KOPT-K1 (cell line): Measurements from ENCODE around the gene MDK.

ENCODE experiments used
- H3K27ac ChIP-seq: fragments of 200-600 bp; sonication (generic); 2 replicates; pipeline ENCODE4 v1.5.1; 2016; ENCODE audit warnings: antibody characterized with exemption, mild to moderate bottlenecking, low read depth, low read length; ENCODE audit not compliant: poor library complexity, severe bottlenecking
- H3K36me3 ChIP-seq: fragments of 200-600 bp; sonication (generic); 2 replicates; pipeline ENCODE4 v1.5.1; 2017; ENCODE audit warnings: antibody characterized with exemption, mild to moderate bottlenecking, low read length, moderate library complexity; ENCODE audit not compliant: insufficient read depth
- H3K9me3 ChIP-seq: fragments of 200-600 bp; sonication (generic); 2 replicates; pipeline ENCODE4 v1.5.1; 2017; ENCODE audit warnings: antibody characterized with exemption, low read length, mild to moderate bottlenecking; ENCODE audit not compliant: insufficient read depth, poor library complexity, severe bottlenecking

The MDK gene, protein sequence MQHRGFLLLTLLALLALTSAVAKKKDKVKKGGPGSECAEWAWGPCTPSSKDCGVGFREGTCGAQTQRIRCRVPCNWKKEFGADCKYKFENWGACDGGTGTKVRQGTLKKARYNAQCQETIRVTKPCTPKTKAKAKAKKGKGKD

DNA sequence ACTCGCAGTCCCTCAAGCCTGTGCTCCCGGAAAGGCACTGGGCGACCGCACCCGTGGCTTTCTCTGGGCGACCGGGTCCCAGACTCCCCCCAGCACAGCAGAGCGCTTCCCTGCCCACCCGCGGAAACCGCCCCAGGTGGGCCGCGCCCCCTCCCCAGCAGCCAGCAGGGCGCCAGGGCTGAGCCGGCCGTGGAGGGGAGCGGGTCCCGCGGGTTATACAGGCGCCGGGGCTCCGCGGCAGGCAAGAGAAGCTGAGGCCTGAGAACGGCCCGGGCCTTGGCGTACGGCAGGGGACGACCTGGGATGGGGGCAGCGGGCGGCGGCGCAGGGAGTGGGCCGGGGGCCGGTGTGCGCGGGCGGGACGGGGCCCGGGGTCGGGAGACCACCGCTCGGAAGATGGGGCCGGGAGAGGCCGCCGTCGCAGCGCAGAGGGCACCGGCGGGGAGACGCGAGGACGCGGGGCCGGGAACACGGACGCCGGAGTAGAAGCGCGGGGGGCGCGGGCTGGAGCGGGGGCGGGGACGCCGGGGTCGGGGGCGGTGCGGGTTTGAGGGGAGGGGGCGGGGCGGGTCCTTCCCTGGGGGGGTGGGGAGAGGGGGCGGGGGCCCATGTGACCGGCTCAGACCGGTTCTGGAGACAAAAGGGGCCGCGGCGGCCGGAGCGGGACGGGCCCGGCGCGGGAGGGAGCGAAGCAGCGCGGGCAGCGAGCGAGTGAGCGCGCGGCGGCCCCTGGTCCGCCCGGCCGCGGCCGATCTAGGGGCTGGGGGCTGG lies at the start of gene MDK:
Gene MDK (plus strand): TSS at position 622 of the 771 bp plus-strand sequence. CDS start 389 bp downstream, outside the sequence.
- no peaks in the 10 kb centered on the region for H3K9me3 ChIP-seq
- no peak within 1 kb of the TSS for H3K27ac ChIP-seq
- H3K36me3 ChIP-seq: peaks cover 43% of the 10 kb centered on the region

DNA sequence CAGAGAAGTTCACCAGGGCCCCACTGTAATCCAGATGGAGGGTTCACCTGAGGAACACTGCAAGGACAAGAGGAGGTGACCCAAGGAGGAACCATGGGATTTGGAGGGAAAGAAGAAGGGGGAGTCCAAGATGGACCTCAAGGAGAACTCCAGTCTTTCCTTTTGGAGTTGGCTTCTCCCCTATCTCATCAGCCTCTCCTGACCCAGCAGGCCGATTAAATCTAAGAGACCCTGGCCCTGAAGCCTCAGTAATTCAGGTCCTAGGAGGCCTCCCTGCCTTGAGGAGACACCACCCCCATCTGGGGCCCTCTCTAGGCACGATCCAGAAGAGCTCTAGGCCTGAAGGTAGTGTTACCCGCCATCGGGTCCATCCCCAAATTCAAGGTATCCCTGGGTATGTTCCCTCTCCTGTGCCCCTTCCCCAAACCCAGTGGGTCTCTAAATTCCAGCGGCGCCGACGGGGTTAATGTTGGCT lies 49.3 kb upstream of the MDK start:
- H3K36me3 ChIP-seq: no peaks in the 10 kb centered on the region
- H3K27ac ChIP-seq: peak overlapping the region; percentile 67
- no peaks in the 10 kb centered on the region for H3K9me3 ChIP-seq

DNA sequence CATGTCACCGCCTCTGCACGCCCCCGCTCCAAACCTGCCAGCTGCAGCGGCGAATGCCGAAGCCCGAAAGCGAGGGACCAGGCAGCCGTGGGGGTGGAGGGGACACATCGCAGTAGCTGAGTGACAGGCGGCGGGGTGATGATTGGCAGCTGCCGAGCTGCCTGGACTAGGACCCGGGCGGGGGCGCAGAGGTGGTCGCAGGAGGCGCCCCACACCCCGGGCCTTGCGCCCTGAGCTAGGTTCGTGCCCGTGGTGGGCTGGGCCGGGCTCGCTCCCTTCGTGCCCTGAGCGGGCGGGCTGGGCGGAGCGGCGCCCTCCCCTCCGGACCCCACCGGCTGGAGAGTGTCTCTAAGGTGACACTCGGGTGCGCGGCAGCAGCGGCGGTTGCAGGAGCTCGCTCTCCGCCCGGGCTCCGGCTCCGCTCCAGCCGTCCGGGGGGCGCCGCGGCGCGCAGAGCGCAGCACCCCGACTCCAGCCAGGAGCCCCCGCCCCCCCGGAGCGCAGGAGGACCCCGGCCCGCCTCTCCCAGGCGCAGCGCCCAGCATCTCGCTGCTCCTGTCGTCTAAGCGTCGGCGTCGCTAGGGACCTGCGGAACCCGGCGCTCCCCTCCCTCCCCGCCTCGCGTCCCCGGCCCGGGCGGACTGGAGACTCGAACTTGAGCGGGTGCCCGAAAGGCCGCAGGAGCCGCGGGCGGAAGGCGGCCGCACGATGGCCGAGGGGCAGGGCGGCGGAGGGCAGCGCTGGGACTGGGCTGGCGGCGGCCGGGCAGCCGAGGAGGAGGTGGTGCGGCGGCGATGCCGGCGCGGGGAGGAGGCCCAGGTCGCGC lies 48.7 kb upstream of the MDK start:
- peak overlapping the region; percentile 67 for H3K27ac ChIP-seq
- no peaks in the 10 kb centered on the region for H3K36me3 ChIP-seq
- H3K9me3 ChIP-seq: no peaks in the 10 kb centered on the region

DNA sequence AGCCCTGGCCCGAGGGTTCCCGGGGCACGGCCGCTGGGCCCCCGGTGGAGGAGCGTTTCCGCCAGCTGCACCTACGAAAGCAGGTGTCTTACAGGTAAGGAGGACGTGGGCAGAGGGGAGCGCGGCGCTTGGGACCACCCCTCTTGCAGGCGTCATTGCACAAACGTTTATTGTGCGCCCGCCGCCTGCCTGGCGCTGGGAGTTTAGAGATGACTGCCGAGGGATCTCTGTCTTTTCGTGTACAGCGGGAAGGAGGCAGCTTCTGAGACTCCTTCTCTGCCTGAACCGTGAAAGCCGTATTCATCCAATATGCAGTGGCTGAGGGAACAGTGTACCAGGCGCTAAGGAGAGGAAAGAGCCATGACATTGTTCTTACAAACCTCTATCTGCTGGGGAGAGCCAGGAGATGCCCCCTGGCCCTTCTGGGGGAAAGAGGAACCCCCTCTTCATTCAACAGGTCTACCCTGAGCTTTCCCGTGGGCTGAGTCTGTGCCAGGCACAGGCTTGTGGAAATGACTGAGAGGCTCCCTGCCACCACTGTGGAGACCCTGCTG lies 48.0 kb upstream of the MDK start:
- Histone ChIP-seq H3K9me3 (no peaks in the 10 kb centered on the region), H3K27ac (peak overlapping the region; percentile 67), H3K36me3 (no peaks in the 10 kb centered on the region)

DNA sequence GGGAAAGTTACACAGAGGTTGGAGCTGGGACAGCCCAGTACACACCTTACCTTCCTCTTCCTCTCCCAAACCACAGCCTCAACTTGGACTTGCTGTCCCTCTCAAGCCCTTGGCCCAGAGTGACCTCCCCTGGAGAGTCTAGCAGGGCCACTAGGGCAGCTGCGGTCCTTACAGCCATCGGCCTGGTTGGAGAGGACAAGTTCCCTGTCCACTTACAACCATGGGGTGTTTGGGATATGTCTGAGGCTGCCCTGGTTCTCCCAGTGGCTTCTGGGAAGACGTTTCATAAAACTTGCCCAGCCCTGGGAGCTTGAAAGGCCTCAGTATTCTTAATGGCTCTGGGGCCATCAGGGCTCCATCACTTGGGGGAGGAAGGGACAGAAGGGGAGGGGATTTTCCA lies 47.3 kb upstream of the MDK start:
- H3K36me3 ChIP-seq: no peaks in the 10 kb centered on the region

DNA sequence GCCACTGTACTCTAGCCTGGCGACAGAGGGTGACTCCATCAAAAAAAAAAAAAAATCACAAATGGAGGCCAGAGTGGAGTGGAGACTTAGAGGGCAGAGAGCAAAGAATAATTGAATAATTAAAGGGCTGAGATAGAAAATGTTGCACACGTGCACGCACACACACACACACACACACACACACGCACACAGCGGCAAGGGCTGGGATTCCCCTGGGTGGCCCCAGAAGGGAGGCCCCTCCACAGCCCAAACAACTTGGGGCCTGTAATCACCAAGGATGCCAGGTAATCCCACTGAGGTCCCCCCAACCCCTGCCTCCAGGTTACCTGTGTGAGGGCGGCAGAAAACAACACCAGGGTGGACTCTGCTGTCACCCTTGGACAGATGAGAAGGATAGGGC lies 46.2 kb upstream of the MDK start:
- Histone ChIP-seq H3K36me3 (no peaks in the 10 kb centered on the region), H3K9me3 (no peaks in the 10 kb centered on the region), H3K27ac (no peak overlapping the region)

More for the DNA sequence above, 47.3 kb upstream of the MDK start:
- H3K27ac ChIP-seq: no peak overlapping the region
- H3K9me3 ChIP-seq: no peaks in the 10 kb centered on the region

DNA sequence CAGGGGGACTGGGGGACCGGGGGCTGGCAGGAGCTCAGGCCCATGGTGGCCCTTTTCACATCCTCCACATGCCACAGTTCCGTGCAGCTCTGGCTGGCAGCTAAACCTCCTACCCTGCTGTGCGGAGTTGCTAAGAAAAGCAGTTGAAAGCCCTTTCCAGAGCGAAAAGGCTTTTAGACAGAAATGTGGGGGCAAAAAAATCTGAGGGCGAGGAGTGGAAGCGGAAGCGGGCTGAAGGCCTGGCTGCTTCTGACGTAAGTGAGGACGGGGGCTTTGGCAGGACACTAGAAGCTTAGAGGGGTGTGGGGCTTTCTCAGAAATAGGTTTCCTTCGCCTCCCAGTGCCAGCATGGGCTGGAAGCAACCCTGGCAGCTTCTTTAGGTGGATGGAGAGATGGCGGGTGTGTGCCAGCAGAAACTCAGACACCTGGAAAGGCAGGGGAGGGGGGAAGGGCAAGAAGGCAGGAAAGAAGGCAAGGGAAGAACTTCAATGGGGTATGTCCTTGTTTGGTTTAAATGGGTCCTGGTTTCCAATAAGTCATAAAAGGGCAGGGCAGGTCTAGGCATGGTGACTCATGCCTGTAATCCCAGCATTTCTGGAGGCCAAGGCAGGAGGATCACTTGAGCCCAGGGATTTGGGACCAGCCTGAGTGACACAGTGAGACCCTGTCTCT lies 45.4 kb upstream of the MDK start:
- no peak overlapping the region for H3K27ac ChIP-seq
- H3K36me3 ChIP-seq: no peaks in the 10 kb centered on the region
- H3K9me3 ChIP-seq: no peaks in the 10 kb centered on the region

DNA sequence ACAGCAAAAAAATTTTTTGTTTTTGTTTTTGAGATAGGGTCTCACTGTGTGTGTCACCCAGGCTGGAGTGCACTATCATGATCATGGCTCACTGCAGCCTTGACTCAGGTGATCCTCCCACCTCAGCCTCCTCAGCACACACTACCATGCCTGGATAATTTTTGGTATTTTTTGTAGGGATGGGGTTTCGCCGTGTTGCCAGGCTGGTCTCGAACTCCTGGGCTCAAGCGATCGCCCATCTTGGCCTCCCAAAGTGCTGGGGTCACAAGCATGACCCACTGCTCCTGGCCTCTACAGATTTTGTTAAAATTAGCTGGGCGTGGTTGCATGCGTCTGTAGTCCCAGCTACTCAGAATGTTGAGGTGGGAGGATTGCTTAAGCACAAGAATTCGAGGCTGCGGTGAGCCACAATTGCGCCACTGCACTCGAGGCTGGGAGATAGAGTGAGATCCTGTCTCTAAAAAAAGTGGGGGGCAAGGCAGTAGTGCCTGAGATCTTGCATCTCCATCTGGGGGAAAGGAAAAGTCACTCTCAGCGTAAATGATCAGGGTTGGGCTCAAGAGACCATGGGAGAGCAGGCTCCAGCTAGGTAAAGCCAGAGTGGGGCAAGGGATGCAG lies 44.8 kb upstream of the MDK start:
- Histone ChIP-seq H3K27ac (no peak overlapping the region), H3K9me3 (no peaks in the 10 kb centered on the region), H3K36me3 (no peaks in the 10 kb centered on the region)

DNA sequence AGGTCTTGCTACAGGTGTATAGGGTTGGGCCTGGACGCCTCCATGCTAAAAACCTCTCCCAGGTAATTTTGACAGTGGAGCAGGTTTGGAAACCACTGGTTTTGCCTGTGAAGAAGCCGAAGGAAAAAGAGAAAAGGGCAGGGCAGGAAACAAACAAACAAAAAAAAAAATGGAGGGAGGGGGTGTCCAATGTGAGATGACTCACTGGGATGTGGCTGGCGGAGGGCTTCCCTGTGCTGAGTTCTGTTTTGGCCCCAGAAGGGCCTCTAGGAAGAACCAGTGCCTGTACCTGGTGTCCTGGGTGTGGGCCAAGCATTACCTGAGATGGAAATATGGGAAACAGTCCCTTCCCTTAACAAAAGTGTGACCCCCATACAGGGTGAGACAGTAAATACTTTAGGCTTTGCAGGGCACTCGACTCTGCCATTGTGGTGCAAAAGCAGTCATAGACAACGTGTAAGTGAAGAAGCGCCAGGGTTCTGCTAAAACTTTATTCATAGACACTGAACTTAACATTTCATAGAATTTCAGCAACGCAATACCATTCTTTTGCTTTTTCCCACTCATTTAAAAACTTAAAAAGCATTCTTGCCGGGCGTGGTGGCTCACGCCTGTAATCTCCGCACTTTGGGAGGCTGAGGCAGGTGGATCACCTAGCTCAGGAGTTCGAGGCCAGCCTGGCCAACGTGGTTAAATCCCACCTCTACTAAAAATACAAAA lies 43.7 kb upstream of the MDK start:
- no peaks in the 10 kb centered on the region for H3K36me3 ChIP-seq
- H3K9me3 ChIP-seq: no peaks in the 10 kb centered on the region
- H3K27ac ChIP-seq: no peak overlapping the region

DNA sequence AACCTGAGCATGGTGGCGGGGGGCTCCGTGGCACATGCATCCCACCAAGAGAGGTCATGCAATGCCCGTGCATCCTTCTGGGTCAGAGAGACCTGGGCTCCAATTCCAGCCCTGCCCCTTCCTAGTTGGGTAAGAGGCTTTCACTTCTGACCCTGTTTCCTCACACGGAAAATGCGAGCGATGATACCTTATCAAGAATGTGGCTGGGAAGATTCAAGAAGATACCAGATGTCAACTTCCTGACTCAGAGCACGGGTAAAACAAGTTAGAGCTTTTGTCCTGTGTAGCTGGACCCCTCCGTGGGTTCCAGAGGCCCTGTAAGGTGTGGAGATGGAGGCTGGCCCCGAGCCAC lies 42.9 kb upstream of the MDK start:
- Histone ChIP-seq H3K27ac (no peak overlapping the region), H3K36me3 (no peaks in the 10 kb centered on the region), H3K9me3 (no peaks in the 10 kb centered on the region)

DNA sequence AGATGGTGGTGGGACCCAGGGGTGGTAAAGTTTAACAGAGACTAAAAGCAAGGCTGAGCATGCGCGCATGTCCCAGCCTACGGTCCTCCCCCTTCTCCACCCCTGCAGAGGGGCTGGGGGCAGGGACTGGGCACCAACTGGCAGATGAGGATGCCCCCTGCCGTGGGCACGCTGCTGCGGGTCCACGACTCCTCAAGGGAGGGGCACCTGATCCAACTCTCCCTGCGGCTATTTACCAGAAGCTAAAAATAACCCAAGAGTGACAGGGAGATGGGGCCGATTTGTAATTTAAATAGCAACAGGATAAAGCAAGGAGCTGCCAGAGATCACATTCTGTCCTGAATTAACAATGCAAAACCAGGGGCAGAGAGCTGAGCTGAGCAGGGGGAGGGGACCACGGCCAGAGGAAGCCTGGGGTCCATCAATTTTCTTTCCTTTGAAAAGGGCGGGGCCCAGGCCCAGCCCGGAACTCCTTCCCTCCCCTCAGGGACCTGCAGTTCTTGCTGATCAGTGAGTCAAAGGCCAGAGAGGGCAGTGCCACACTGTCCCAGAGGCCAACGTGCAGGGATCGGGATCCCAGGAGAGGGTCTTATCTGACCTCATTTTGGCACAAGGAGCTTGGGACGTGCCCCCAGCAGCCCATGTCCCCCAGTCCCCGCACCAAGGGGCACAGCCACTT lies 42.3 kb upstream of the MDK start:
- no peak overlapping the region for H3K27ac ChIP-seq
- no peaks in the 10 kb centered on the region for H3K9me3 ChIP-seq
- no peaks in the 10 kb centered on the region for H3K36me3 ChIP-seq

DNA sequence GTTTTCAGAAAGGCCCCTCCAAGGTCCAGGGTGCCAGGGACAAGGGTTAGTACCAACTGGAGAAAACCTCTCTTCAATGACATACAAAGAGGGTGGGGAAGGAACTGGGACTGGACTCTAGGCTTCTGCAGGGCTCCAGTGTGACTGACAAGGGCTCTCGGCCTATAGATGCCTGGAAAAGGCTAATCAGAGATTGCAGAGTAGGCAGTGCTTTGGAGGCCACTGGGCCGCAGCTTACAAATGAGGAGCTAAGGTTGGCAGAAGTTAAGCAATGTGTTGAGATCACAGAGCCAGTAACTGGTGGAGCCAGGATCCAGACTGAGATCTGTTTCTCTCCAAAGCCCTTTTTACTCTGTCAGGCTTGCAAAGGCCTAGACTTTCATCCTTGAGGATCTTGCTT lies 41.7 kb upstream of the MDK start:
- Histone ChIP-seq H3K9me3 (no peaks in the 10 kb centered on the region), H3K27ac (no peak overlapping the region)

DNA sequence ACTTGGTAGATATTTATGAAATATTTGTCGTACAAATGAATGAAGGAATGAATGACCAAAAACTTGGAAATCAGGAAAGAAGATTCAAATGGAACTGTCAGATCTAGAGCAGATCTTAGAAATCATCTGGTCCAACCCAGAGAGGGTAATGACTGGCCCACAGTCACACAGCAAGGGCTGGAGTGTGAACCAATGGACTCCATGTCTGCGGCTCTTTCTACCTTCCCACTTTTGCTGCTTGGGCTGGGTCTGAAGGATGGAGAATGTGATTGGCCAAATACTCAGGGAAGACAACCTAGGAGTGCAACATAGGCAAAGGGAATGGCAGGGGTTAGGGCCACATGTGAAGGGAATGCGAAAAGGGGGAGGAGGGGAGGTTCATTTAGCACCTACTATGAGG lies 40.0 kb upstream of the MDK start:
- Histone ChIP-seq H3K9me3 (no peaks in the 10 kb centered on the region), H3K27ac (peak overlapping the region; percentile 63), H3K36me3 (no peaks in the 10 kb centered on the region)

More for the DNA sequence above, 41.7 kb upstream of the MDK start:
- no peaks in the 10 kb centered on the region for H3K36me3 ChIP-seq
